PFSK-1 (cell line): ENCODE results near the gene TMEM129.
A peak's percentile ranks its signal among the peaks of the same experiment; 100 is the strongest.

Experiments
- FOXP2 ChIP-seq: optimal IDR thresholded peaks from 2 replicates; pipeline ENCODE3; 2011; ENCODE audit warnings: borderline replicate concordance, control low read depth, inconsistent platforms; ENCODE audit not compliant: insufficient read depth; ENCODE audit errors: extremely low read length, extremely low read depth
- POLR2AphosphoS5 ChIP-seq: IDR thresholded peaks from 2 replicates; pipeline ENCODE4 v1.6.1; 2012; ENCODE audit warnings: low read depth, mild to moderate bottlenecking, control low read depth, low read length, moderate library complexity
- REST ChIP-seq, 2 experiments: IDR thresholded peaks; 2 replicates each; pipeline versions ENCODE4 v1.6.1 to v1.8.0; 2011 to 2012; ENCODE audit warnings: low read depth in 2 of 2, low read length in 2 of 2, control low read depth in 1 of 2, inconsistent platforms in 1 of 2, mild to moderate bottlenecking in 1 of 2, moderate library complexity in 1 of 2; ENCODE audit not compliant: insufficient read depth in 1 of 2
- SIN3A ChIP-seq: IDR thresholded peaks from 2 replicates; pipeline ENCODE4 v1.6.1; 2012; ENCODE audit warnings: mild to moderate bottlenecking, low read length, moderate library complexity, borderline replicate concordance; ENCODE audit not compliant: insufficient read depth
- TAF1 ChIP-seq: IDR thresholded peaks from 2 replicates; pipeline ENCODE4 v1.6.1; 2012; ENCODE audit warnings: low read length, control low read depth, borderline replicate concordance; ENCODE audit not compliant: insufficient read depth

The TMEM129 gene

GRCh38 chr4:1686440-1687036, 34.6 kb downstream of the TMEM129 start:
- no peak for TF ChIP-seq FOXP2
- TF ChIP-seq SIN3A, result no peak
- no peak for TF ChIP-seq TAF1
- TF ChIP-seq POLR2AphosphoS5, result no peak
- no peak for TF ChIP-seq REST (IDR thresholded peaks at IDR 0.05; ENCODE audit: insufficient read depth in 1 of 2, low read depth in 2 of 2, low read length in 2 of 2)

DNA sequence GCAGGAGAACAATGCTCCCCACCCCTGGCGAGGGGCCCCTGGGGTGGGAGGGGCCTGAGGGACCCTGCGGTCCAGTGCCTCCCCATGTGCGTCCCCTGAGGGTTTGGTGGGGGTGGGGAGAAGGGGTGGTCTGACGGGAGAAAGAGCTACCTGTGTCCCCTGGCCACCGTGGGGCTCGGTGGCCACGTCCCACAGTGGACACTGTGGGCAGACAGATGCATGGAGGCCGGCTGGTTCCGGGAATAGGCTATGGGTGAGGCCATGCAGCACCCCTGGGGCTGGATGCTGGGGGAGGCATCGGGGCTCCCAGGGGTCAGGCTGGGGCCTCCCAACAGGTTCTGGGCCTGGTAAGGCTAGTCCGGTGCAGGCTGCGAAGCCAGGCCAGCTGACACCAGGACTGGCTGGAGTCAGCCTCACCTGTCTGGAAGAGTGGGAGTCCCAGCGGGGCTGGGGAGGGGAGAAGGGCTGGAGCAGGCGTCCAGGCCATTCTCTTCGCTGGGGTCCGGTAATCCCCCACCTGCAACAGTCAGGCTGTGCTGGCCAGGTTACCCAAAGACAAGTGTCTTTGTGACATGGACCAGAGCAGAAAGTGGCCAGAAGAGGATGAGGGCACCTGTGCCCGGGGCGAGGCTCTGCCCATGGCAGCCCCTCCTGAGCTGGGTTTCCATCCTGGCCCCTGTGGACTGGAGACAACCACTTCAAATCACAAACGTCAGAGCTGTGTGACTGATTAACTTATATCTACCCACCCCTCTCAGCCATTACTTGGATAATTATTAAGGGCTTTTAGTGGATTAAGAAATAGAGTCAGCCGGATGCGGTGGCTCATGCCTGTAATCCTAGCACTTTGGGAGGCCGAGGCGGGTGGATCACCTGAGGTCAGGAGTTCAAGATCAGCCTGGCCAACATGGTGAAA, 35.6 kb downstream of the TMEM129 start:
- TF ChIP-seq TAF1 (no peak), REST (IDR thresholded peaks at IDR 0.05; ENCODE audit: insufficient read depth in 1 of 2, low read depth in 2 of 2, low read length in 2 of 2) (no peak), POLR2AphosphoS5 (no peak), FOXP2 (no peak), SIN3A (no peak)

DNA sequence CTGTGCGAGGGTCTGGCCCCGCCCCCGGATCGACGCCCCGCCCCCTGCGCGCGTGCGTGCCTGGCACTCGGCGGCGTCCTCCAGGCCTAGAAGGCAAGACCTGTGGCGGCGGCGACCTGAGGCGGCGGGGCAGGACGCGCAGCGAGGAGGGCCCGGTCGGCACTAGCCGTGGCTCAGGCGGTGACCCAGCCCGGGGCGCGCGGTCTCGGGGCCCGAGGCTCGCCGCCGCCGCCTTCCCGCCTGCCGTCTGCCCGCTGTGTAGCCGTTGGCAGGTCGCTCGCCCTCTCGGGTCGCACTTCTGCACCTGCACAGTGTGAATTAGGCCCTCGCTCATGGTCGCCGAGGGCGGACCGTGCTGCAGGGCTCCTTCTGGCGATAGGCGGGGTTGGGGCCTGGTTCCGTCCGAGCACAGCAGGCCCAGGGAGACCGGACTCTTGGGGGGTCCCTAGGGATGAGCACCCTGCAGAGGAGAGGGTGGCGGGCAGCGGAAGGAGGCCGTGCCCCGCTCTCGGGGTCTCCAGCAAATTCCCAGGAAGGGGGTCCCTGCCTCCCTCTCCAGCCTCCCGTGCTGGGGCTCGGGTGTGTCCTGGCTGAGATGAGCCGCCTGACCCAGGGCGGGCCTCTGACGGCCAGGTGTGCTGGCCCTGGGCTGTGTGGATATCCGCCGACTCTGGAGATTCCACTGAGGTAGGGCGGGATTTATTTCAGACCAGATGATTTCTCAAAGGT, 36.5 kb downstream of the TMEM129 start:
- TF ChIP-seq REST (IDR thresholded peaks at IDR 0.05; ENCODE audit: insufficient read depth in 1 of 2, low read depth in 2 of 2, low read length in 2 of 2) (no peak), SIN3A (no peak), POLR2AphosphoS5 (peak; percentile 54), TAF1 (no peak), FOXP2 (no peak)

- 0 out of 2 replicates have a peak, but pooled peaks have one; percentile 19 for TF ChIP-seq POLR2AphosphoS5
- TF ChIP-seq REST (IDR thresholded peaks at IDR 0.05; ENCODE audit: insufficient read depth in 1 of 2, low read depth in 2 of 2, low read length in 2 of 2), result no peak
- TF ChIP-seq FOXP2, result no peak
- TF ChIP-seq SIN3A, result no peak
- no peak for TF ChIP-seq TAF1
Observed at GRCh38 chr4:1683736-1684505, 37.2 kb downstream of the TMEM129 start, which contains the start of gene FAM53A. Gene FAM53A, minus strand, starts transcription at chr4:1684313. Its CDS starts 15,572 bp downstream, at chr4:1668741.
